NK-92 (cell line): ENCODE measurements around the gene NAV2.

Experiments
- DNase-seq: peaks from one replicate; lab custom pipeline; 2025; ENCODE audit not compliant: unreplicated experiment; lab: John Stamatoyannopoulos, UW

Gene NAV2

DNA sequence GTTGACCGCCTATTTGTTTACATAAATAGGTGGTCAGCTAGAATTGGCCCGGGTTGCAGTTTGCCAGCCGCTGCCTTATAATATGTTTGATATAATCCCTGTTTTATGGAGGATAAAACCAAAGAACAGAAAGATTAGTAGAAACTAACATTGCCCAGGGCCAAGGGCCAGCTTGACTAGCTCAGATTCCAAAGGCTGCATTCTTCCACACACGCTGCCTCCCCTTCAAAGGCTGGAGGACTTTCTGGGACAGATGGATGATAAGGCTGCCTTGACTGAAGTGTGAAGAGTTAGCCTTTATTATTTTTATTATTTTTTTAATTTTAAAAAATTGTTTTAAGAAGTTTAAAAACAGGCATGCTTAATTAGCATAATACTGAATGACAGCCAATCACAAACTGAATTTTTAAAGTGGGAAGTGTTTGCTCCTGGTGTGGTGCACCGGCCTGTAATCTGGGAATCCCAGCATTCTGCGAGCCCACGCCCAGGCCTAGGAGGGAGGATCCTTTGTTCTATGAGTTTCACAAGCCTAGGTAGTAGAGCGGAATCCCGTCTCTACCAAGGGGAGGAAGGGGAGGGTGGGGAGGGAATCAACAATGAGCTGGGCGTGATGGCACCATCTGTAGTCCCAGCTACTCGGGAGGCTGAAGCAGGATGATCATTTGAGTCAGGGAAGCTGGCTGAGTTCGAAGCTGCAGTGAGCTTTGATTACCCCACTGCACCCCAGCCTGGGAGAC is 114.9 kb downstream of the NAV2 start:
- DNase-seq, result no peak

DNA sequence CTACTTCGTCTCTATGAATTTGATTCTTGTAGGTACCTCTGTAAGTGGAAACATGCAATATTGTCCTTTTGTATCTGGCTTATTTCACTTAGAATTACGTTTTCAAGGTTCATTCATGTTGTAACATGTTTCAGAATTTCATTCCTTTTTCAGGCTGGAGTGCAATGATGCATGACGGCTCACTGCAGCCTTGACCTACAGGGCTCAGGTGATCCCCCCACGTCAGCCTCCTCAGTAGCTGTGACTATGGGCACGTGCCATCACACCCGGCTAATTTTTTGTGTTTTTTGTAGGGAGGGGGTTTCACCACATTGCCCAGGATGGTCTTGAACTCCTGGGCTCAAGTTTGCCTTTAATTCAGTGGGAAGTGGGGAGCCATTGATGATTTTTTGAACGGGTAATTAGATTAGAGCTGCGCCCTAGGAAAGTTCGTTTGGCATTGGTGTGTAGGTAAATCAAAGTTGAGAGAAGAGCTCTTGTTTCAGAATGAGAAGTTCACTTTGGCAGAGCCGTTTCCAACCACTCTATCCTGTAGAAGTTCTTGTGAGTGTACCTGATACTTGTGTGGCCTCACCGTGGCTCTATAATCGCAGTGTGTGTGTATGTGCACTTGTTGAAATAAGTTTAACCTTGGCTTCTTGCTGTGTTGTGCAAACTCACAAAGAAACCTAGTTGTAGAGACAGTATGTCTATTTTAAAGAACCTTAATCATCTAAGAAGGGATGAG is 115.9 kb downstream of the NAV2 start:
- DNase-seq, result no peak

DNA sequence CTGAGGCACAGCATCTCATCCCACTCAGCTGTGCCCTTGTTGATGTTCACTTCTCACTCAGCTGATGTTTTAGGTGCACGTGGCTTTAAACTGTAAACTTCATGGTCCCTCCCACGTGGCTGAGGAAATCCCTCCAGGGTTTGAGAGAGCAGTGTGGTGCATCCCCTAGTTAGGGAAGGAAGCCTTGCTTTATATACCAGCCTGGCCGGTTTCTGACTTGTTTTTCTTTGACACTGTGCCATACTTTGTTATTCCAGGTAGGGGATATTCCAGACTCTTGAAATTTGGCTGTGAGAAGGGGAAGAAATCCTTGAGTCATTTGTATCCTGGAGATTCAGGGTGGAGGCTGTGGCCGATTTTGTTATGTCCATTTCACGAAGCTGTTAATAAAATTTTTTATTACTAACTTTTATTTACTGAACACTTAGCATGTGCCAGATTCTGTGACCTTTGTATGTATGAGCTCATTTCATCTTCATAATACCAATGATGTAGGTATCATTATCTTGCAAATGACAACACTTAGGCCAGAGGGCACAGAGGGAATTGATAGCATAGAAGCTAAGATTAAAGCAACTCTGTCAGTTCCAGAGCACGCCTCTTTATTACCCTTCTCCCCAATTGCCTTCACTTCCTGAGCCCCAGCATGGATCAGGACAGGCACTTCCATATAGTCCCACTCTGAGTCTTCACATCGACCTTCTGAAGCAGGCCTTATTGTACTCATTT is 116.6 kb downstream of the NAV2 start:
- no peak for DNase-seq

DNA sequence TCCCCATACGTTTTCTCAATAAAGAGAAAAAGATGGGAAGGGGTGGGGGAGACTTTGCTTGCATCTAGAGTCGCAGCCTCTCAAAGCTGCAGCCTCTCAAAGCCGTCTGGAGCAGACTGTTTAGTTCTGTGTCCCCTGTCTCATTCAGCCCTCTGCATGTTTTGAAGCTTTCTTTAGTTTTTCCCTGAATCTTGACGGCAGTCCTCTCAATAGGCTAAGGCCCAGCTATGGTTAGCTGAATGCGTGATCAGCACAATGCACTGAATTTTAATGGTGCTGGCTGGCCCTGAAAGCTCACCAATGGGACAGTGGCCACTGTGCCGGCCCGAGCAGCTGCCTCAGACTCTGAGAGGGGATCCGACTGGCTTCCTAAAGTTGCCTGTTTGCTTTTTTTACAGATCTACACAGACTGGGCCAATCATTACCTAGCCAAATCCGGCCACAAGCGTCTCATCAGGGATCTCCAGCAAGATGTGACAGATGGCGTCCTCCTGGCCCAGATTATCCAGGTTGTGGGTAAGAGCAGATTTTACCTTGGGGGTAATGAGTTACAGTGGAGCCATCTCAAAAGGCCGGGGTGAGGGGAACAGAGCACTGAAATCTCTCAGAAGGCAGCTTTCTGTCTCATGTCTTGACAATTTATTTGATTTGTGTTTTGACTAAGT is 119.6 kb downstream of the NAV2 start:
- DNase-seq, result no peak

DNA sequence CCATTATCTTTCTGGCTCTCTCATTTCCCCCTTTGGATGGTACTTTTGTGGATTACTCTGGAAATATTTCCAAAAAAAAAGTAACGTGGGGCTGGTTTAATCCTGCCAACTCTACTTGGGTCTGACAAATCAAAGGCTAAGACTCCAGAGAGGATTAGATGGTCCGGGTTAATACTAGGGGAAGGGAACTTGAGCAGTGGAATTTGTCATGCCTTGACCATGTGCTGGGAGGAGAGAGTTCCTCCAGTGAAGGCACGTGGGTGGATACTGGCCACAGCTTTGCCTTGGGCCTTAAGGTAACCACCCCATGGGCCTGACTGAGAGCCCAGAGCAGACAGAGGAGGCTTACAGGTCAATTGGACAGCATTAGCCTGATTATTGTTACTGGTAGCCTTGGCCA is 120.3 kb downstream of the NAV2 start:
- no peak for DNase-seq

DNA sequence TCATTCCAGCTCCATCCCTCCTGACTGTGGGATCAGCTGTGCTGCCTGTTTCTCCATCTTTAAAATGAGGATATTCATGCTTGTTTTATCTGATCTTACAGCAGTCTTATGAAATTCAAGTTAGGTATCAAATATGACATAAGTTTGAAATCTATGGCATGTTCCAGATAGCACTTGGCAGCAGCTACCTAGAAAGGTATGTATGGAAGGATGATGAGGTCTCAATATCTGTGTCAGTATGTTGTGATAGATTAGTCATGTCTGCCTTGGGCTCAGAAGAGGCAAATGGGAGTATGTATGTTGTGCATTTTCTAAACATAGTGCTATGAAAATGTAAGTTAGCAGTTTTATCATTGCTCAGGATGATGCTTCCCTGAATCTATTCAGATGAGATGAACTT is 122.1 kb downstream of the NAV2 start:
- DNase-seq, result no peak

DNA sequence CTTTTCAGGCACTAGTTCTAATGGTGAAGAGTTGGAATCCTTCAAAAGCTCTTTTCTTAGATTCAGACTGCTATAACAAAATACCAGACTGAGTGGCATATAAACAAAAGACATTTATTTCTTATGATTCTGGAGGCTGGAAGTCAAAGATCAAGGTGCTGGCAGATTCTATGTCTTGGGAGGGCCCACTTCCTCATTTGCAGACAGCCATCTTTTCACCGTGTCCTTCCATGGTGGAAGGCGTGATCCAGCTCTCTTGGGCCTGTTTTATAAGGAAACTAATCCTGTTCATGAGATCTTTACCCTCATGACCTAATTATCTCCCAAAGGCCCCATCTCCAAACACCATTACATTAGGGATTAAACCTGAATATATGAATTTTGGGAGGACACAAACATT is 124.0 kb downstream of the NAV2 start:
- no peak for DNase-seq

DNA sequence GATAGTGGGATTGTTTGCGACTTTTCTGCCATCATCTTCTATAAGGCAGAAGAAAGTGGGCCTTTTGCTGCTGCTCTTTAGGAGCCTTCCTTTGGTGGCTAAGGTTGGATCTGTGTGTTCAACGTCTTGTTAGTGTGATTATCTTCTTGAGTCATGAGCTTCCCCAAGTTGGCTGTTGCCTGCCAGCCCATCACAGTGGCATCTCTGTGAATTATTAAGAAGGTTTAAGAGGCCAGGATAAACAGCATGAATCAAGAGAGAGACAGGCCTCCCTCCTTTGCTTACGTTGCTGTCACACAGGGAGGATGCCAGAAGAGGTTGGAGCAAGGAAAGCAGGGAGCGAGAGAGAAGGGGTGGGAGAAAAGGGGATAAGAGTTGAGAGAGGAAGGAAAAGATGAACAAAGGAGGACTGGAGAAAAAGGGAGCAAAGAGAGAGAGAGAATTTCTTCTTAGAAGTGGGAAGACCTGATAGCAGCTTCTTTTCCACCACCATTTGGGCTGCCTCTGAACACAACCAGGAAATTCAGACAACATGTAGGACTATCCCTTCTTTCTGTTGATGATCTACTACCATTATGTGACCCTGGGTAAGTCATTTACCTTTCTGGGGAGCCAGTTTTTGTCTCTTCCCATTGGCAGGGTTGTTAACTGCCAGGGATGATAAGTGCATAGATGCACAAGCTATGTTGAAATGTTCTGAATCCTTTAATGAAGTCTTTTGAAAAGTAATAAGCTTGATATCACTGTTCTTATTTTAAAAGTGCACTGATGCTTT is 126.5 kb downstream of the NAV2 start:
- DNase-seq, result no peak

DNA sequence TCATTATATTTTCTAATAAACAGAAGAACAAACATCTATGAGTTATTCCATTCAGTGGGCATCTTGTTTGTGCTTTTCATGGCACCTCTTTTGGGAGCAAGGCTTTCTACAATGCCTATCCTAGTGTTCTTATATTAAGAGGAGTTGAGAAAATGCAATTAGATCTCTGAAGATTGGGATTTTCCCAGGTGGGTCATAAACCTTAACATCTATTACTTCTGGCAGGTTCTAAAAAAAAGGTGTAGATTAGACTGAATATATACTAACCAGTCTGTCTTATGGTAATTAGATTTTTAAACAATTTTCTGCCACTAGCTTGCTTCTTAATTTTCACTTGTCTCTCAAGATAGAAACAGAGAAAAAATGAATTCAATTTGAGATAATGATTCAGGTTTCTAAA is 128.3 kb downstream of the NAV2 start:
- no peak for DNase-seq

DNA sequence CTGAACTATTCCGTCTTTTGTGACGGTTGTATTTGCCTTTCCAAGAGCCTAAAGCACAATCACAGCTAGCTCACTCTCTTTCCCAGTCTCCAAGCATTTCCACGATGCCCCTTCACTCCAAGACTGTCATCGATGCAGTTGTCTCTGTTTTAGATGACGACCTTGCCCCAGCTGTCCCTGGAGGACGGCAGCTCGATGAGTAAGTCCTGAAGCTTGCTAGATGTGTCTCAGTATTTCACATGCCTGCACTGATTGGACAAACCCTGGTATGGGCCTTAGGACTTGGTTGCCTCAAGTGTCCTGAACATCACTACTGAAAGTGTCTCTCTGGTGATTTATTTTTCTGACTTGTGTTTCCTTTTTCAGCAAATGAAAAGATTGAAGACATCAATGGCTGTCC is 129.9 kb downstream of the NAV2 start:
- DNase-seq, result no peak

DNA sequence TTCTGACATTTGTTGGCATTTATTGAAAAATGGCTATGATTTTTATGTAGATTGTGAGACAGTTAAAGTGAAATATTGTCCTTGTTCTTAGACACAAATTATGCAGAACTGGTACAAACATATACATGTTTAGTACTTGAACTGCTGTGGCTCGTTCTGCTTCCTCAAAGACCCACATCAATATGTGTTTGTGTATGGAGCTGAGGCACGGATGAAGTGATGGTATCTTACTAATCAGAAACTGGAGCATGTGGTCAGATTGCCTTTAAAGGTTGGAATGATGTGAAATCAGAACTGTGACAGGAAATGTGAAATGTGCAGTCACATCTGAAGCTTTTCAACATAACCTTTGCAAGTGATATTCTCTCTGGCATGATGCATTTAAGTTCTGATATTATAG is 130.4 kb downstream of the NAV2 start:
- DNase-seq, result no peak

DNA sequence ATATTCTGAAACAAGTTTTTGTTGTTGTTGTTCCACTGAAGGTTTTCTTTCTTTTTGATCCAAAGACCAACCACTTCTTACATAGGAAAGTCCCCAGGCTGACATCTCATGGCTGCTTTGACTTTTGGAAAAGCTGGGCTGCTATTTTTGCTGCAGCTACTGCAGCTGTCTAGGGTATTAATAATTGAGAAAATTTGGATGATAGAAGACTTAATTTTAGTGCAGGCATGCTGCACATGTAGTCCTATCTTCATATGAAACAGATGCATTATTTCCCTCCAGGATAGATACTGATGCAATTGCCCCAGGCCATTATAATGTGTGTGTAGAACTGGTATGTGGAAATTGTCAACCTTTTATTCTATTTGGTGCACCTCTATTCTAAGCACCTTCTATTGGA is 131.4 kb downstream of the NAV2 start:
- DNase-seq, result no peak

DNA sequence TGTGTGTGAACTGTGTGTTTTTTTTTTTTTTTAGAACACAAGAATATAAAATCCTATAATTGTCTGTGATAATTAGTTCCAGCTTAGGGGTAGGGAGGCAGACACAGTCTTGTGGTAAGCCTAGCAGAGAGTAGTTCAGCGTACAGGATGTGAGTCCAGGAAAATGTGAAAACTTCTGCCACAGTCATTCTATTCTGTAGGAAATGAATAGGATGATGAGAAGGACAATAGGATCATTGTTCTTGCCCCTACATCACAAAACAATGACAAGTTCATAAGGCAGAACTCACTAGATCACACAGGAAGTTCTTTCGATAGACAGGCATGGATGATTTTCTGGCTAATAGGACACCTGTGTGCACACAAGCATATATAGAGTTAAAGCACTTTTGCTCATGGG is 132.2 kb downstream of the NAV2 start:
- DNase-seq, result no peak

DNA sequence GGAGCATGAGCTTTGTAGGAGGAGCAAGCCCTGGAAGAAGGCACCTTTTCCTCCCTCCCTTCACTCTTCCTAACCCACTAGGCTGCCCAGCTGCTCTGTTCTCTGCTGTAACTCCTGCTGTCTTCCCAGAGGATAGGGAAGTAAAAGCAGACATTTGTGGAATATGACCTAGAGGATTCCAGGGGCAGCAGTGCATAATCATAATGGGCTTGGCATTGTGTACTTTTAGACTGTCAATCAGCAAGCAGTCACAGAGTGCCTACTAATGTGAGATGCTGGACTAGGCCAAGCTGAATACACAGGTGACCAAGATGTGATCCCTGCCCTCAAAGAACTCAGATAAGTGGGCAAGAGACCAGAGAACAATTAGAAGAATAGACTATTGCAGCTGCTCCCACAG is 133.0 kb downstream of the NAV2 start:
- no peak for DNase-seq

DNA sequence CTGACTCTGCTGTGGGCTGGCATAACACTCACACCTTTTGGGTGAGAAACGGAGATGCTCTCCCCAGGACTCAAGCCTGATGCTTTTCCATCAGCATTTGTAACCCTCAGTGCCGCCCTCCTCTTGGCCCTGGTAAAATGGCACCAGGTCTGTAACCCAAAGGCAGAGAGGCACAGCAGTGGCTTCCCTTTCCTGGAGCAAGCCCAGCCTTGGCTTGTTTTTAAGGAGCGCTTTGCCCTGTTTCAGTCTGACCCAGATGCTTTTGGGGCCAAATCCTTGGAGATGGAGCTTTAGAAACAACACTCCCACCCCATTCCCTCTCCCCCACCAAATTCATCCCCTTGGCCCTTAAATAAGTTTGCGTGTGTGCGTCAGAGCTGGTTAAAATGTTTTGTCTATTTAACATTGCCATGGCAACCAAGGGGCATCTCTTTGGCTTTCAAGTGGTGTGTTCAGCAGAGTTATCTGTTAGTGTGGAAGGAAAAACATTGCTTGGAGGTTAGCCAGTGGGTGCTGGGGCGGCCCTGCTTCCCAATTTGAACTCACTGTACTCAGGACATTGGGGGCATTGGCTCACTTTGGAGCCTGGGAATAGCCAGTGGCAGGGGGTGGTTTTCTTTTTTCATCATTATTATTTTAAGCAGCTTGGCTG is 134.1 kb downstream of the NAV2 start:
- DNase-seq, result no peak

DNA sequence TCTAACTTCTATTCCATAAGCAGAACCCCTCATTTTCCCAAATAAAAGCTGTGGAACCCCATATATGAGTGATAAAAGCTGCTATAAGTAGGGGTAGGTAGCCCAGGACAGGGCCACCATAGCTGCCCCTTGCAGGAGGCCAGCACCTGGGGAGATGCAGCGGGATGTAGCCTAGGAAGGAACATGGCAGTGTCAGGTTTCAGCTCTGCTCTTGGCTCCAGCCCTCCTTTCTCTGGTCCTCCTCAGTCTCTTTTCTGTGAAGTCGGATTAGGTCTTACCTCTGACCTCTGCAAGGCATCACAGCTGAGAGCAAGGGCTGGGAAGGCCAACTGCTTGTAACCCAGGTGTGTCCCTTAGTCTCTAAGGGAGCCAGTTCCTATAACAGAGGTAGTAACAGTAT is 135.6 kb downstream of the NAV2 start:
- no peak for DNase-seq

DNA sequence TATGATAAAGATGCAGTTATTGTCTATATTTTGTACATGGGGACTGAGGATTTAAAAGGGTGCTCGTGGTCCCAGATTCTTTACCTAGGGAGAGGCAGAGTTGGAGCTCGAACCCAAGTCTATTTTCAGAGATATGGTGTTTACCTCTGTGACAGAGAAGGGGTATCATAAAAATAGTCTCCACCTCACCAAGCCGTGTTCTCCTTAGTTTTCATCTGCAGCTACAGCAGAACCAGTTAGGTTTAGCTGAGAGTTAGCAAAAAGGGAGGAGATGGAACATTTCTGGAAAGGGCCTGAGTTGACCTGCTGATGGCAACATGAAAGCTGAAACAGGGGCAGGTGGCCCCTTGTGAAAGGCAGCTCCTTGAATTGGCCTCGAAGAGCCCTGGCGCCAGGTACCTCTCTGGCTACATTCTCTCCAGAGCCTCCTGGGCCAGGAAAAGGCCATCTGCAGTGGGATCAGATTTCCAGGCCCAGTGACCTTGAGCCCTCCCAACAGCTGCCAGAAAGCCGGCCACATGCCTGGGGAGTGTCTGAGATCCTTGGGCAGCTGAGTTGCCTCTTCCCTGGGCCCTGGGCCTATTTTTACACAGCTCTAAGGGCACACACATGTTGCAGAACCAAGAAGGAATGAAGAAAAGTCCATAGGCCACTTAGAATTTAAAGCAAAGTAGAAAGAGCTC is 136.6 kb downstream of the NAV2 start:
- no peak for DNase-seq

DNA sequence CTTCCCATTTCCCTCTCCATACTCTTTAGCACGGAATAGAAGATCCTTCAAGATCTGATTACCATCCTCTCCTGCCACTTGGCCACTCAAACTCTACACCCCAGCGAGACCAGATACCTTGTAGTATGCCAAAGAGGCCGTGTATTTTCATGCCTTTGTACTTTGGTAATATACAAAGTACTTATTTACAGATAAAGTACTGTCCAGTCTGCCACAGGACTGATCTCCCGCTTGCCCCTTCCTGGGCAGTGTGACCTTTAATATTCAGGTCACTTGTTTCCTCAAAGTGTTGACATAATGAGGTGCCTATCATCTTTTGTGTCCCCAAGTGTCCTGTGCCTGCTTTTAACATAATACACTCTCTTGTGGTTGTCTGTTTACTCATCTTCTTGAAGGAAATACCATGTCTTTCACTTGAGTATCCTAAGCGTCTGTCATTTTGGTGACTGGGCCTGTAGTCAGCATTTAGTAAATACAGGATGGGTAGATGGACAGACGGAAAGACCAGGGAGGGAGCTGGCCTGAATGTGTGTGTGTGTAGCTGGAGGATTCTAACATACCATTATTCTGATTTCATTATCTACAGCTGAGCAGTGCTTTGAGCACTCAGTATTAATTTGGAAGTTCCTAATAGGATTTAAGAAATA is 137.4 kb downstream of the NAV2 start:
- DNase-seq, result no peak

DNA sequence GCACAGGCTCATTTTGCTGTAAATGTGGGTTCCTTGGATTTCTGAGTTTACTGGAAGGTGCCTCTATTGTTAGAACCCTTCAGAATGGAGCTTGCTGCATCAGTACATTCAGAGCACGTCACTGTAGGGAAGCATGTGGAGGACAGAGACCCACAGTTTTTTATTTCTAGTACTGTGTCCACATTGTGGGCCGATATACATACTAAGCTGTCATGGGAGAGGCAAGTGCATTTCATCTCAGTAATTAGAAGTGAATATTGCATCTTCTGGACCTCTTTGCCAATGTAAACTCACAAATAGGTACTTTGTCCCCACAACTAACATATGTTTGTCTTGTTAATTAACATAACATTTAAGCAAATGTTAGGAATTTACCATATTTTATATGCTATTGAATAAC is 139.7 kb downstream of the NAV2 start:
- DNase-seq, result no peak
